H1 (cell line): ENCODE data around the gene ATP6V1E1. TPM values are rescaled to one million over a fixed set of nuclear protein-coding genes. Genes with fewer than 3 reads are reported as not detected.

ENCODE experiments used
- ATF3 ChIP-seq: IDR thresholded peaks from 2 replicates; pipeline ENCODE4 v1.6.1; 2011; ENCODE audit warnings: low read depth, mild to moderate bottlenecking, low read length; ENCODE audit not compliant: insufficient read depth
- FOSL1 ChIP-seq: IDR thresholded peaks from 2 replicates; pipeline ENCODE4 v1.6.1; 2011; ENCODE audit warnings: mild to moderate bottlenecking, low read depth, low read length, moderate library complexity; ENCODE audit not compliant: insufficient read depth
- HDAC2 ChIP-seq, 2 experiments: fragments of 300-600 bp in 1 of 2; sonication (generic) in 1 of 2; IDR thresholded peaks; 2 replicates each; pipeline ENCODE4 v1.6.1; 2011 to 2012; ENCODE audit warnings: low read depth in 2 of 2, low read length in 2 of 2, mild to moderate bottlenecking in 2 of 2, moderate library complexity in 2 of 2, borderline replicate concordance in 1 of 2, inconsistent platforms in 1 of 2
- JUN ChIP-seq: IDR thresholded peaks from 2 replicates; pipeline ENCODE4 v1.6.1; 2011; ENCODE audit warnings: low read depth, mild to moderate bottlenecking, improper control_type of control experiment, low read length
- PHF8 ChIP-seq: fragments of 200-600 bp; sonication (generic); conservative IDR thresholded peaks from 2 replicates; pipeline ENCODE4 v1.7.1; 2012; ENCODE audit warnings: low read depth, mild to moderate bottlenecking, inconsistent platforms, low read length, moderate library complexity
- SP1 ChIP-seq: IDR thresholded peaks from 2 replicates; pipeline ENCODE4 v1.6.1; 2011; ENCODE audit warnings: low read depth, low read length
- TBP ChIP-seq: IDR thresholded peaks from 2 replicates; pipeline ENCODE4 v1.6.1; 2011; ENCODE audit warnings: low read depth, low read length, improper control_type of control experiment
- polyA plus RNA-seq, 7 experiments: library from polyadenylated mRNA; depleted of rRNA in 3 of 7; stranded (reverse) in 5 of 7; unstranded in 2 of 7; fragments of >200 nt in 5 of 7; fragments of 200-250 nt in 2 of 7; gene quantifications; 1 replicate in 5 of 7; 2 replicates in 1 of 7; 4 replicates in 1 of 7; pipeline versions ENCODE4 v1.2.1 to v1.2.3, GENCODE V29; 2011 to 2013; ENCODE audit warnings: missing spikeins in 2 of 7, mixed read lengths in 2 of 7
- total RNA-seq: library from RNA; stranded (reverse); fragmentation: NEBNext Ultra II Directional; extraction: Animal tissue kit (Norgen Biotek cat#: 25700); gene quantifications from 2 replicates; pipeline ENCODE4 v1.2.1, GENCODE V29; 2021

ATP6V1E1 gene
- total and polyA plus RNA-seq, 2 of the 8 experiments (the other 6 are each of a cell fraction or from before 2014, with no cell fraction given) = 80.4 to 88.1 TPM

GRCh38 chr22:17559188-17559587, 69.4 kb downstream of the ATP6V1E1 start (continued):
- TF ChIP-seq ATF3 (no peak), FOSL1 (no peak), SP1 (no peak), JUN (no peak), TBP (no peak), PHF8 (no peak), HDAC2 (IDR thresholded peaks at IDR 0.05; ENCODE audit: borderline replicate concordance in 1 of 2, low read depth in 2 of 2, low read length in 2 of 2) (no peak)
